Measurements from ENCODE around the gene GATC.

GATC gene, protein sequence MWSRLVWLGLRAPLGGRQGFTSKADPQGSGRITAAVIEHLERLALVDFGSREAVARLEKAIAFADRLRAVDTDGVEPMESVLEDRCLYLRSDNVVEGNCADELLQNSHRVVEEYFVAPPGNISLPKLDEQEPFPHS

DNA sequence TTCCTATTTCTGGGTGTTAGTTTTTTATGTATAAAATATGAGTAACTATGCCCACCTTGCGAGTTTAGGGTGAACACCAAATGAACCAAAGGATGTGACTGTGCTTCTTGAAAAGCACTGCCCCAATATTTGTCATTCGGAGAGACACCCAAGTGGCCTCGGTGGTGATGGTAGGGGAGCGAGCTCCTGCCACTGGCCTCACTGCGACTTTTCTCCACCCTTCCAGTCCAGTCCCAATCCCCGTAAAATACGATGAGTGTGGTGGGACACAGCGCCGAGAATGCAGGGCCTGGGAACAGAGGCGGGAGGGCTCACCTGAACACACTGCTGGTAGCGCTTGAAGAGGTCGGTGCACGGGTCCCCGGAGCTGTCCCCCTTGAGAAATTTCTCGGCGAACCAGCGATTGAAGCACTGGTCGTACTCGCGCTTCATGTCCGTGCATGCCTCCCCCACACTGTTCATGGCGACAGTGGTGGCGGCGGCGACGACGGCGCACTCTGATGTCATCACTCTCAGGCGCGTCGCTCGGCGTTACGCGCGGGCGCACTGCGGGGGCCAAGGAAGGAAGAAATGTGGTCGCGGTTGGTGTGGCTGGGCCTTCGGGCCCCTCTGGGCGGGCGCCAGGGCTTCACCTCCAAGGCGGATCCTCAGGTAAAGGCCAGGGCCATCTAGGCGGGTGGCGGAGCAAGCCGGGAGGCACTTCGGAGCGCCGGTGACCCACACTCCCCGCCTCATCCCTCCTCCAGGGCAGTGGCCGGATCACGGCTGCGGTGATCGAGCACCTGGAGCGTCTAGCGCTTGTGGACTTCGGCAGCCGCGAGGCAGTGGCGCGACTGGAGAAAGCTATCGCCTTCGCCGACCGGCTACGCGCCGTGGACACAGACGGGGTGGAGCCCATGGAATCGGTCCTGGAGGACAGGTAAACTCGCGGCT, at the start of gene GATC, which contains the start of gene TRIAP1:
Gene GATC (plus strand): TSS at position 534 of the 933 bp plus-strand sequence. CDS start 37 bp downstream, at position 571.
Gene TRIAP1 (minus strand): TSS at position 474 of the 933 bp plus-strand sequence. CDS start 12 bp downstream, at position 462.
- no peak for DNase-seq (ENCODE audit: low read depth)

DNA sequence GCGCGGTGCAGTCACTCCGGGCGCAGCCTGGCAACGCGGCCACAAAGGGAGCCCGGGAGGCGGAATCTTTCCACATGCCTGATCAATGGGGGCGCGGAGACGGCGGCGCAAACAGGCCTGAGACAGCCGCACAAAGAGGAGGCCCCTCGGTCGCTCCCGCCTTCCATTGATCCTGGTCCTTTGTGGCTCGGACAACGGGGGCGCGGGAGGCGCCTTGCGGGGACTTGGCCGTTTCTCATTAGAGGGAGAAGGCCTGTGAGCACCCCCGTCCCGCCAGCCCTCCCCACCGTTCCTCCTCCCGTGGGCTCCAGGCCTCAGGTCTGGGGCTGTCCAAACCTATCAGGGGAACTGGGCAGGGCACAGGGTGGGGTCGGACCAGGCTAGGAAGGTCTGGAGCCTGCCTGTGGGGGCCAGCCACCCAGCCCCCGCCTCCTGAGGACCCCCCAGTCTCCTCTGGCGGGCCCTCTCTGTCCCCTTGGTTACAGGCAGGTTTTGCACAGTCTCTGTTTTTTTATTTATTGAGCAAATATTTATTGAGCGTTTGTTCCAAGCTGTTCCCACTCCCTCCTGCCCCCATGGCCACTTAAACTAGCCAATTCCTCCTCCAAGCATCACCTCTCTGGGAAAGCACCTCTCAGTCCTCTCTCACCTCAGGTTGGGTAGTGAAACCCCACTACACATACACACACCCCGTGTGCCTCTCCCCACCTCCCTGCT, 48.3 kb upstream of the GATC start:
- DNase-seq (ENCODE audit: low read depth) = no peak

DNA sequence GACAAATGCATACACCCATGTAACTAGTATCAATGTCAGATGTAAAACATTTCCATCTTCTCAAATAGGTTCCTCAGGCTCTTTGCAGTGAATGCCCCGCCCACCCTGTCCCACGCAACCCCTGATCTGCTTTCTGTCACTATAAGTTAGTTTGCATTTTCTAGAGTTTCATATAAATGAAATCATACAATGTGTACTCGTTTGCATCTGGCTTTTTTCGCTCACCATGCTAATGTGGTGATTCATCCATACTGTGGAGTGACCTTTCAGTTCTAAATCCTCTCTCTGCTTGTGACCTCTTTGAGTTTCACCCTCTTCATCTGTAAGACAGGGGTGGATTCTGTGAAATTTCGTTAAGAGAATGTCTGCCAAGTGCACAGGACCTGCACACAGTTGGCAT, 46.7 kb upstream of the GATC start:
- DNase-seq (ENCODE audit: low read depth) = no peak

GRCh38 chr12:120402217-120402616, 44.0 kb upstream of the GATC start:
- DNase-seq (ENCODE audit: low read depth) = no peak

DNA sequence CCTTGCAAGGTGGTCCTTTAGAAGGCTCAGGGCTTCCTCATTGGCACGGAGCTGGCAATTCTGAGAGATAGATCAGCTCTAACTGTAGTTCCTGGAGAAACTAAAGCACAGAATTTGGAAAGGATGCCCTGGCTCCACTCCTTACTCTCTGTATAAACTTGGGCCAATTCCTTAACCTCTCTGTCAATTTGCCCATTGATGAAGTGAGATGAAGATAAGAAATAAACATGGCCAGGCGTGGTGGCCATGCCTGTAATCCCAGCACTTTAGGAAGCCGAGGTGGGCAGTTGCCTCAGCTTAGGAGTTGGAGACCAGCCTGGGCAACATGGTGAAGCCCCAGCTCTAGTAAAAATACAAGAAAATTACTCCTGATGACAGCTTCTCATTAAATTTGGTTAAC, 42.4 kb upstream of the GATC start:
- DNase-seq (ENCODE audit: low read depth) = no peak

DNA sequence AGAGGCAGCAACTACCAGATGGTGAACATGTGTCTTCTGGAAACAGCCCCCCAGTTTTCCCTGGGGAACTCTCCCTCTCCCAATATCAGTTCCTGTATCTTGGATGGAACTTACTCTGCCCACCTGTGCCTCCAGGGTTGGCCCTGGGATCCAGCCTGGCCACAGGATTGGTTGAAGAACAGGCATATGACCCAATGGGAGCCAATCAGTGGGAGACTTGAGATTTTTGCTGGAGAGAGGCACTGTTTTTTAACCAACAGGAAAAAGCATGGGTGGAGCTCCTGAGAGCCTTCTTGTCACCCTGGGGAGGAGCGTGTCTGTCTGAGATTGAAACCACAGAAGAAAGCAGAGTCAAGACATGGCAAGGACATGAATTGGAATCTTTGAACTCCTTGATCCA, 42.0 kb upstream of the GATC start:
- no peak for DNase-seq (ENCODE audit: low read depth)

- no peak for DNase-seq (ENCODE audit: low read depth)
Observed at GRCh38 chr12:120406069-120406468, 40.2 kb upstream of the GATC start.

GRCh38 chr12:120406553-120406952, 39.7 kb upstream of the GATC start:
- DNase-seq (ENCODE audit: low read depth) = no peak

DNA sequence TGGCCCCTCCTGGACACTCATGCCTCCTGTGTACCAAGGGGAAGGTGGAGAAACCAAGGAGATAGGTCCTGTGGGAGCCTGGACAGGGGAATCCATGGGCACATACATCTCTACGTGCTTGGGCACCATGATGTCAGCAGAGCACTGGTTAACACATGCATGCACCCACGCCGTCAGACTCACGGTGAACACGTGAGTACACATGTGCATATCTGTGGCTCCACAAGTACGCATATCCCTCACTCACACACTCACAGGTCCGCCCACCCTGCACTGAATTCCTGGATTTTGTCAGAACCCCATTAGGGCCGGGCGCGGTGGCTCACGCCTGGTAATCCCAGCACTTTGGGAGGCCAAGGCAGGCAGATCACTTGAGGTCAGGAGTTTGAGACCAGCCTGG, 37.5 kb upstream of the GATC start:
- DNase-seq (ENCODE audit: low read depth) = no peak

GRCh38 chr12:120412421-120412820, 33.8 kb upstream of the GATC start:
- no peak for DNase-seq (ENCODE audit: low read depth)

DNA sequence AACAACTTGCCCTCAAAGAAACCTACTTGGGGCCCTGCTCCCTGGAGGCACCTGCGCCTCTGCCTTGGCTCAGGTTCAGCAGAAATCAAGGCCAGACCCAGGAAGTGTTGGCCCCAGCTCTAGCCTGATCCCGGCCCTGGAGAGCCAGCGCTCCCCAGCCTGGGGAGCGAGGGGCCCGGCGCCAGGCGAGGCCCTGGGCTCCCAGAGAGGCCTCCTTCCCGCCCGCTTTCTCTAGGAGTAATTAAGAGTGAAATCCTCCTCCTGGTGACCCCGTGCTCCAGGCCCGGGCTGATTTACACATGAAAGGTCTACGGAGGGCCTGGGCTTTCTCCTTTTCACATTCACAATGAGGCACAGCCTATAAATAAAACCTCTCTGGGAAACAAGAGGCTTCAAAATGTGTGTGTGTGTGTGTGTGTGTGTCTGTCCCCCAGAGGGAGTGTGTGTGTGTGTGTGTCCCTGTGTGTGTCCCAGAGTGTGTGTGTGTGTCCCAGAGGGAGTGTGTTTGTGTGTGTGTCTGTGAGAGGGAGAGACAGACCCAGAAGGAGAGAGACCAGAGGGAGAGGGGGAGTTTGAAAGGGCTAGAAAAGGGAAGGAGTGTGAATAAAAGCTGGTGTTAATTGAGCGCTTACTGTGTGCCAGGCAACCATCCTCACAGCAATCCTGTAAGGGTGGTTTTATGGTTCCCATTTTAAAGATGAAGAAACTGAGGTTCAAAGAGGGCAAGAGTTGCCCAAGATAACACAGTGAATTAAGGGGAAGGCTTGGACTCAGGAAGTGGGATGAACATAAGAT, 32.1 kb upstream of the GATC start:
- no peak for DNase-seq (ENCODE audit: low read depth)

DNA sequence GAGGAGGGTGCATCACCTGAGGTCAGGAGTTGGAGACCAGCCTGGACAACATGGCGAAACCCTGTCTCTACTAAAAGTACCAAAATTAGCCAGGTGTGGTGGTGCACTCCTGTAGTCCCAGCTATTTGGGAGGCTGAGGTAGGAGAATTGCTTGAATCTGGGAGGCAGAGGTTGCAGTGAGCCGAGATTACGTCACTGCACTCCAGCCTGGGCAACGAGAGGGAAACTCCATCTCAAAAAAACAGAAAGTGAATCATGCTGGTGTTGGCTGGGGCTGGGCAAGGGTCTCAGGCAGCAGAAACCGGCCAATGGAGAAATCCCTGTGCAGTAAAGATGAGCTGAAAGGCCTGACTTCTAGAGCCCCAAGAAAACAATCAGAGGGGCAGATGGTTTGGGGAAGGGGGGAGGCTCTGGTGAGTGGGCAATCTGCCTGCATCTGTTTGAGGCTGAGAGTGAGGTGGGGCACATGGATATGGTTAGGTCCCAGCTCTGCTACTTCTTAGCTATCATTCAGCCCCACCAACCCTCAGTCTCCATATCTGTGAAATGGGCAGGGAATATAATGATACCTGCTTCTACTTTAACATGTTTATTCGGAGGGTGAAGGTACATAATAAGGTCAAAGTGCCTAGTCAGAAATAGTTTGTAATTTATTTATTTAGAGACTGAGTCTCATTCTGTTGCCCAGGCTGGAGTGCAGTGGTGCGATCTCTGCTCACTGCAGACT, 29.6 kb upstream of the GATC start:
- DNase-seq (ENCODE audit: low read depth) = no peak

GRCh38 chr12:120417917-120418580, 28.2 kb upstream of the GATC start:
- no peak for DNase-seq (ENCODE audit: low read depth)

- DNase-seq (ENCODE audit: low read depth) = no peak
Observed at GRCh38 chr12:120421701-120422100, 24.5 kb upstream of the GATC start.

DNA sequence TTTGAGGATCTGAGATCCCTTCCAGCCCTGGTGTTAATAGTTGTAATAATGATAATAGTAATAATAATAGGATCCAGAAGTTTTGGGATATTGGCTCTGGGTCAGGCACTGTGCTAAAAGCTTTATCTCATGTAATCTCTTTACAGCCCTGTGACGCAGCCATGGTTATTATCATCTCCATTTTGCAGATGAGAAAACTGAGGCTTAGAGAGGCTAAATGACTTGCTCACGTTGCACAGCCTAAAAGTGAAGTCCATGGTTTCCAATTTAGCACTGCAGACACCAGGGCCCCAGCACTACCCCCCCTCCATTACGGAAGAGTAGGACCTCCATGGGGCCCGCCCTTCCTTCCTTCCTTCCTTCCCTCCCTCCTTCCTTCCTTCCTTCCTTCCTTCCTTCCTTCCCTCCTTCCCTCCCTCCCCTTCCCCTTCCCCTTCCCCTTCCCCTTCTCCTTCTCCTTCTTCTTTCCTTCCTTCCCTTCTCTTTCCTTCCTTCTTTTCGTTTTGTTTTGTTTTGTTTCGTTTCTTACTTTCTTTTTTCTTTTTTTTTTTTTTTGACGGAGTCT, 23.3 kb upstream of the GATC start:
- no peak for DNase-seq (ENCODE audit: low read depth)

GRCh38 chr12:120425797-120426196, 20.4 kb upstream of the GATC start:
- no peak for DNase-seq (ENCODE audit: low read depth)

DNA sequence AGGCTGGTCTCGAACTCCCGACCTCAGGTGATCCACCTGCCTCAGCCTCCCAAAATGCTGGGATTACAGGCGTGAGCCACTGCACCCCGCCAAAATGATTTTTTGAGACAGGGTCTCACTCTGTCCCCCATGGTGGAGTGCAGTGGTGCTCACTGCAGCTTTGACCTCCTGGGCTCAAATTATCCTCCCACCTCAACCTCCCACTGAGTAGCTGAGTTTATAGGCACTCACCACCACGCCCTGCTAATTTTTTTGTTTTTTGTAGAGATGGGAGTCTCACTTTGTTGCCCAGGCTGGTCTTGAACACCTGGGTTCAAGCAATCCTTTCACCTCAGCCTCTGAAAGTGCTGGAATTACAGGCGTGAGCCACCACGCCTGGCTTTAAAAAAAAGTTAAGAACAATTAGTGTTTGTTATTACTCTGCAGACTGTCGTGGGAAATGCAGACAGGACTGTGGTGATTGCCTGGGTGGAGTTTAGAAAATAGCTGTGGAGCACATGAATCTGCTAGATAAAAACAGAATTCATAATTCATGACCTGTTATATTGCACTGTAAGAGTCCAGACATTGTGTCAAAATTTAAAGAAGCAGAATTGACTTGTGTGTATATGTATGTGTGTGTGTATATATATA, 17.5 kb upstream of the GATC start:
- DNase-seq (ENCODE audit: low read depth) = no peak

GRCh38 chr12:120429368-120429767, 16.9 kb upstream of the GATC start:
- no peak for DNase-seq (ENCODE audit: low read depth)

DNA sequence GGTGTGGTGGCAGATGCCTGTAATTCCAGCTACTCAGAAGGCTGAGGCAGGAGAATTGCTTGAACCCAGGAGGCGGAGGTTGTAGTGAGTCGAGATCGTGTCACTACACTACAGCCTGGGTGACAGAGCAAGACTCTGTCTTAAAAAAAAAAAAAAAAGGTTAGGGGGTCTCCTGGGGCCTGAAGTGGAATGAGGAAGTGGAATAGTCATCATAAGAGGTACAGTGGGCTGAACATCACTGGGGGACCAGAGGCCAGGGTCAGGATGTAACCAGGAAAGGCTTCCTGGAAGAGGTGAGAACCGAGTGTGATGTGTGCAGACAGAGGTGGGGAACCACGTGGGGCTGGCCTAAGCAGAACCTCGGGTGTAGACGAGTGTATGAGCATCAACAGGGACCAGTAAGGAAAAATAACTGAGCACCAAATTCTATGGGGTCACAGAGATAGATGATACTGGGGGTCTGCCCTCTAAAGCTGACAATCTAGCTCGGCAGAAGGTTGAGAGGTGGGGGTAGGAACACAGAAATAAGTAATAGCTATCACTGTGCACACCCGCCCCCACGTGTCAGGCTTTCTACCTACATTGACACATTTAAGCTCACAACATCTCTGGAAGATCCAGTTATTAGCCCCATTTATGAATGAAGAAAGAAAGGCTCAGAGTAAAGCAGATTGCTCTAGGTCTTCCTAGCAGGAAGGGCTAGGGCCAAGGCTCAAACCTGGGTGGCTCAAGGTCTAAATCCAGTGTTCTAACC, 13.3 kb upstream of the GATC start:
- DNase-seq (ENCODE audit: low read depth) = no peak

Data from GM04504 (cell line).